Smooth muscle cell of trachea (primary cell): ENCODE measurements around the gene RBM45. TPM values are rescaled to one million over a fixed set of nuclear protein-coding genes. Genes with fewer than 3 reads are reported as not detected.

ENCODE experiments used
- total RNA-seq: library from RNA; depleted of rRNA; stranded (reverse); fragments of >200 nt; gene quantifications from 2 replicates; pipeline ENCODE4 v1.2.1, GENCODE V29; 2014

The RBM45 gene
- 24.5 and 29.4 TPM in 2 replicates for total RNA-seq

DNA sequence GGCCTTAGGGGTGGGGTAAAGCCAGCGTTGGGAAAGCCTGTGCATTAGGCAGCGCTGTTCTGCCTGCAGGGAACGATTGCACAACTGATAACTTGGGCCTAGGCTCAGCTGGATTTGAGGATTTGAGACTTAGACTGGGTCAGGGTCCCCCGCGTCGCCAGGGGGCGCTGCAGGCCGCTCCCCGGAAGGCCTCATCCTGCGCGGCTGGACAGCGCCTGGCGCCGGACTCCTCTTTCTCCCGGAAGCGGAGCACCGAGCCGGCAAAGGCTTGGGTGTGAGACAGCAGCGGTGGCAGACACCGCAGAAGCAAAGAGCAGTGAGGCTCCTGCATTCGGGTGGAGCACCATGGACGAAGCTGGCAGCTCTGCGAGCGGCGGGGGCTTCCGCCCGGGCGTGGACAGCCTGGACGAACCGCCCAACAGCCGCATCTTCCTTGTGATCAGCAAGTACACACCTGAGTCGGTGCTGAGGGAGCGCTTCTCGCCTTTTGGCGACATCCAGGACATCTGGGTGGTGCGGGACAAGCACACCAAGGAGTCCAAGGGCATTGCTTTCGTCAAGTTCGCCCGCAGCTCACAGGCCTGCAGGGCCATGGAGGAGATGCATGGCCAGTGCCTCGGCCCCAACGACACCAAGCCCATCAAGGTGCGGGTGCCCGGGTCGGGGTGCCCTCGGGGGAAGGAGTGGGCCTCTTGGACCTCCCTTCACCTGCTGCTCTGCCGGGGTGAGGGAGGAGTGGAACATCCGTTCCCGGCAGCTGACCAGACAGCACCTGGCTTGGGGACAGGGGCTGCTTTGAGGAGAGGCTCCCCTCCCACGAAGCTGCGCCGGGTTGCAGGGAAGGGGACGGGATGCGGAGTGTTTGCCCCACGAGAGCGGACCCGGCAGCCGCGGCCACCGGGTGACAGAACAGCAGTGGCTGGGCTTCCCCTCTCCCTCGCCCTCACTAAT lies at the start of gene RBM45:
Gene RBM45, plus strand, starts transcription at position 236 of the 951 bp plus-strand sequence. Its CDS starts 110 bp downstream, at position 346.

GRCh38 chr2:178072383-178073301 lies 39.6 kb upstream of the RBM45 start, which contains the start of gene PDE11A:
PDE11A (minus strand) TSS chr2:178072777; CDS start chr2:178072437, 340 bp downstream.

Other genes with a start within 250 kb of the RBM45 start
- not detected in 2 replicates for gene PDE11A, start 39.7 kb upstream of the RBM45 start, total RNA-seq
- gene OSBPL6, start 82.1 kb downstream of the RBM45 start, total RNA-seq = 2.2 and 2.3 TPM in 2 replicates